Thyroid gland (tissue), 4 donors: ENCODE results near the gene BTK. TPM values are rescaled to one million over a fixed set of nuclear protein-coding genes. Genes with fewer than 3 reads are reported as not detected.

Experiments used
- DNase-seq, 2 donors: peaks; one replicate each; pipeline ENCODE4 v3.0.0-alpha.2; 2019
- H3K27ac ChIP-seq, 3 donors: fragments of 200-600 bp; sonication (generic); 1 replicate in 2 of 3; 2 replicates in 1 of 3; pipeline ENCODE4 v1.5.1; 2016 to 2019; ENCODE audit warnings: mild to moderate bottlenecking in 1 of 3, moderate library complexity in 1 of 3
- H3K27me3 ChIP-seq: fragments of 200-600 bp; sonication (generic); one replicate; pipeline ENCODE4 v1.5.1; 2019
- H3K36me3 ChIP-seq, 2 donors: fragments of 200-600 bp; sonication (generic); one replicate each; pipeline ENCODE4 v1.5.1; 2016 to 2019
- H3K4me1 ChIP-seq, 2 donors: fragments of 200-600 bp; sonication (generic); one replicate each; pipeline ENCODE4 v1.5.1; 2017 to 2019
- H3K4me3 ChIP-seq, 3 donors: fragments of 200-600 bp; sonication (generic); replicated peaks in 1 of 3; 1 replicate in 2 of 3; 2 replicates in 1 of 3; pipeline ENCODE4 v1.5.1; 2016; ENCODE audit warnings: mild to moderate bottlenecking in 1 of 3
- H3K9me3 ChIP-seq: fragments of 200-600 bp; sonication (generic); one replicate; pipeline ENCODE4 v1.5.1; 2017
- POLR2A ChIP-seq, 2 donors: fragments of 450-650 bp; IDR thresholded peaks; one replicate each; pipeline ENCODE4 v1.6.1; 2017; ENCODE audit warnings: antibody characterized with exemption in 2 of 2, mild to moderate bottlenecking in 2 of 2, moderate library complexity in 1 of 2
- WGBS, 2 donors: methylation state at CpG; one replicate each; pipeline ENCODE4 v1.1.5; 2017; 5-methylcytosine and 5-hydroxymethylcytosine counted together
- intact Hi-C: fragments of 100-400 bp; cut with DNase I; formaldehyde crosslinking; loops from one replicate; pipeline ENCODE4 v1.15.1; 2023
- total RNA-seq, 4 donors: library from RNA; depleted of rRNA; stranded (reverse); fragments of >200 nt; gene quantifications; one replicate each; pipeline ENCODE4 v1.2.3, GENCODE V29; 2016
- TF ChIP-seq, protein P1 (sequence below), 6 experiments: fragments of 200-600 bp in 3 of 6; fragments of 450-650 bp in 3 of 6; sonication (generic) in 3 of 6; IDR thresholded peaks; one replicate each; pipeline ENCODE4 v1.5.1; 2016 to 2019; ENCODE audit warnings: antibody characterized with exemption in 6 of 6, mild to moderate bottlenecking in 2 of 6, inconsistent platforms in 1 of 6, moderate library complexity in 1 of 6

BTK gene
- total RNA-seq, 4 donors from 2014 or later: 0.49 to 5.2 (median 1.6) TPM

- H3K4me1 ChIP-seq: peaks cover 0 to 7% of the 10 kb centered on the region in 2 donors
- DNase-seq: peak; percentile 45 to 56
These were observed 32.2 kb upstream of the BTK start for GRCh38 chrX:101417981-101418841.

GRCh38 chrX:101417190-101417589 is 31.2 kb upstream of the BTK start:
- intact Hi-C loops: no loop called here
- no peak overlapping the region for H3K4me3 ChIP-seq
- TF ChIP-seq, protein P1, sequence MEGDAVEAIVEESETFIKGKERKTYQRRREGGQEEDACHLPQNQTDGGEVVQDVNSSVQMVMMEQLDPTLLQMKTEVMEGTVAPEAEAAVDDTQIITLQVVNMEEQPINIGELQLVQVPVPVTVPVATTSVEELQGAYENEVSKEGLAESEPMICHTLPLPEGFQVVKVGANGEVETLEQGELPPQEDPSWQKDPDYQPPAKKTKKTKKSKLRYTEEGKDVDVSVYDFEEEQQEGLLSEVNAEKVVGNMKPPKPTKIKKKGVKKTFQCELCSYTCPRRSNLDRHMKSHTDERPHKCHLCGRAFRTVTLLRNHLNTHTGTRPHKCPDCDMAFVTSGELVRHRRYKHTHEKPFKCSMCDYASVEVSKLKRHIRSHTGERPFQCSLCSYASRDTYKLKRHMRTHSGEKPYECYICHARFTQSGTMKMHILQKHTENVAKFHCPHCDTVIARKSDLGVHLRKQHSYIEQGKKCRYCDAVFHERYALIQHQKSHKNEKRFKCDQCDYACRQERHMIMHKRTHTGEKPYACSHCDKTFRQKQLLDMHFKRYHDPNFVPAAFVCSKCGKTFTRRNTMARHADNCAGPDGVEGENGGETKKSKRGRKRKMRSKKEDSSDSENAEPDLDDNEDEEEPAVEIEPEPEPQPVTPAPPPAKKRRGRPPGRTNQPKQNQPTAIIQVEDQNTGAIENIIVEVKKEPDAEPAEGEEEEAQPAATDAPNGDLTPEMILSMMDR (IDR thresholded peaks at IDR 0.05): no peak
- no peak for TF ChIP-seq POLR2A (IDR thresholded peaks at IDR 0.05)
- DNase-seq: no peak
- H3K27ac ChIP-seq: peak overlapping the region in 1 of 3 donors; percentile 98
- peaks cover 0 to 7% of the 10 kb centered on the region in 2 donors for H3K4me1 ChIP-seq
- H3K36me3 ChIP-seq: peaks cover 0 to 3% of the 10 kb centered on the region in 2 donors
- no peaks in the 10 kb centered on the region for H3K9me3 ChIP-seq
- no peaks in the 10 kb centered on the region for H3K27me3 ChIP-seq
- 85 to 86% methylated on average over 4 of the region's 4 CpGs for WGBS, 2 donors

More at GRCh38 chrX:101417981-101418841, 32.2 kb upstream of the BTK start:
- 1% methylated on average over 29 to 30 of the region's 56 CpGs for WGBS, 2 donors
- no peaks in the 10 kb centered on the region for H3K27me3 ChIP-seq
- peak overlapping the region in 2 of 3 donors; percentile 36 to 39 for H3K4me3 ChIP-seq
- no peaks in the 10 kb centered on the region for H3K9me3 ChIP-seq
- TF ChIP-seq, protein P1 (IDR thresholded peaks at IDR 0.05): no peak
- TF ChIP-seq POLR2A (IDR thresholded peaks at IDR 0.05): peak; percentile 18 to 67
- intact Hi-C loops: no loop called here
- H3K27ac ChIP-seq: peak overlapping the region; percentile 81 to 98 (median 96)
- H3K36me3 ChIP-seq: no peaks in the 10 kb centered on the region

GRCh38 chrX:101416691-101417090 is 30.7 kb upstream of the BTK start:
- no peak overlapping the region for H3K4me3 ChIP-seq
- 93 to 95% methylated on average over 7 of the region's 7 CpGs for WGBS, 2 donors
- peaks cover 0 to 3% of the 10 kb centered on the region in 2 donors for H3K36me3 ChIP-seq
- H3K27ac ChIP-seq: no peak overlapping the region
- H3K27me3 ChIP-seq: no peaks in the 10 kb centered on the region
- H3K4me1 ChIP-seq: peaks cover 0 to 7% of the 10 kb centered on the region in 2 donors
- DNase-seq: no peak
- TF ChIP-seq, protein P1 (IDR thresholded peaks at IDR 0.05): no peak
- TF ChIP-seq POLR2A (IDR thresholded peaks at IDR 0.05): no peak
- intact Hi-C loops: no loop called here
- H3K9me3 ChIP-seq: no peaks in the 10 kb centered on the region

- WGBS, 2 donors: 34 to 39% methylated on average over 5 to 12 of the region's 12 CpGs
- no peak overlapping the region for H3K4me3 ChIP-seq
- no peaks in the 10 kb centered on the region for H3K27me3 ChIP-seq
- intact Hi-C loops: no loop called here
- peaks cover 0 to 7% of the 10 kb centered on the region in 2 donors for H3K4me1 ChIP-seq
- no peak for TF ChIP-seq POLR2A (IDR thresholded peaks at IDR 0.05)
- TF ChIP-seq, protein P1 (IDR thresholded peaks at IDR 0.05): peak; percentile 35 to 72 (median 52)
- no peak for DNase-seq
- no peaks in the 10 kb centered on the region for H3K9me3 ChIP-seq
- peaks cover 0 to 3% of the 10 kb centered on the region in 2 donors for H3K36me3 ChIP-seq
- peak overlapping the region; percentile 25 to 79 (median 66) for H3K27ac ChIP-seq
These were observed 29.5 kb upstream of the BTK start for GRCh38 chrX:101415180-101416145.
